ENCODE measurements around the gene PKLR. TPM values are rescaled to one million over a fixed set of nuclear protein-coding genes. Genes with fewer than 3 reads are reported as not detected.

Gene PKLR
- polyA plus RNA-seq, 3 donors = 7.5 to 9.1 (median 8.8) TPM

DNA sequence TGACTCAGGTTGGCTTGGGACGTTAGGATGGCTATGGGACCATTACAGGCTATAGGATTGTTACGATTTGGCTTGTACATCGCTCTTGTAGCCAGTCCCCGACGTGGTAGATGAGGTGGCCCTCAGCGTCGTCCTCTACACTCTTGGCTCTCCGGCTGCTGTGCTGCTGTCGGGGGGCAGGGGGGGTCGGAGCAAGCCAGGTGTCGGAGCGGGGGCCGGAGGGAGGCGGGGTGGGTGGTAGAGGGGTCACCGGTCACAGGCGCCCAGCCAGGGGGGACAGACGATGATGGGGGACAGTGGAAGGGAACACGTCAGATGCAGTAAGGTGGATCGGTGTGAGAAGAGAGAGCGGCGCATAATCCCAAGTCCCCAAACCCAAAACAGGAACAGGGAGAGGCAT is 32.6 kb downstream of the PKLR start:
- DNase-seq (ENCODE audit: extremely low read depth in 1 of 11, low read depth in 9 of 11, low spot score in 4 of 11) = no peak

GRCh38 chr1:155267373-155267772 is 33.9 kb downstream of the PKLR start:
- DNase-seq (ENCODE audit: extremely low read depth in 1 of 11, low read depth in 9 of 11, low spot score in 4 of 11) = no peak

DNA sequence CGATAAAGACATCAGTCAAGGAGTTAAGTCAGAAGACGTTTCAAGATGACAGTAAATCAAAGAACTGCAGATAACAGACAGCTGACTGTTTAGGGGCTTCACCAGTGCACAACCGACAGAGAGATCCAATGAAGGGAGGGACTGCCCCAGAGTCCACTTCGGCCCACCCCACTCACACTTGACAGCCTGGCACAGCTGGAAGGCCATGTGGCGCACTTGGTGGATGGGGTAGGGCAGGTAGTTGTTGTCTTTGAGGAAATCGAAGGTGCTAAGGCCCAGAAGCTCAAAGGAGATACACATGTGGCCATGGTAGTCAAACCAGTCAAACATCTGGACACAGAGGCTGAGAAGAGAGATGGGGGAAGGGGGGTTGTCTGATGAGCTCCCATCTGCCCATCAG is 34.7 kb downstream of the PKLR start:
- DNase-seq (ENCODE audit: extremely low read depth in 1 of 11, low read depth in 9 of 11, low spot score in 4 of 11) = no peak

- no peak for DNase-seq (ENCODE audit: extremely low read depth in 1 of 11, low read depth in 9 of 11, low spot score in 4 of 11)
Measured at GRCh38 chr1:155263067-155263466, 38.2 kb downstream of the PKLR start.

DNA sequence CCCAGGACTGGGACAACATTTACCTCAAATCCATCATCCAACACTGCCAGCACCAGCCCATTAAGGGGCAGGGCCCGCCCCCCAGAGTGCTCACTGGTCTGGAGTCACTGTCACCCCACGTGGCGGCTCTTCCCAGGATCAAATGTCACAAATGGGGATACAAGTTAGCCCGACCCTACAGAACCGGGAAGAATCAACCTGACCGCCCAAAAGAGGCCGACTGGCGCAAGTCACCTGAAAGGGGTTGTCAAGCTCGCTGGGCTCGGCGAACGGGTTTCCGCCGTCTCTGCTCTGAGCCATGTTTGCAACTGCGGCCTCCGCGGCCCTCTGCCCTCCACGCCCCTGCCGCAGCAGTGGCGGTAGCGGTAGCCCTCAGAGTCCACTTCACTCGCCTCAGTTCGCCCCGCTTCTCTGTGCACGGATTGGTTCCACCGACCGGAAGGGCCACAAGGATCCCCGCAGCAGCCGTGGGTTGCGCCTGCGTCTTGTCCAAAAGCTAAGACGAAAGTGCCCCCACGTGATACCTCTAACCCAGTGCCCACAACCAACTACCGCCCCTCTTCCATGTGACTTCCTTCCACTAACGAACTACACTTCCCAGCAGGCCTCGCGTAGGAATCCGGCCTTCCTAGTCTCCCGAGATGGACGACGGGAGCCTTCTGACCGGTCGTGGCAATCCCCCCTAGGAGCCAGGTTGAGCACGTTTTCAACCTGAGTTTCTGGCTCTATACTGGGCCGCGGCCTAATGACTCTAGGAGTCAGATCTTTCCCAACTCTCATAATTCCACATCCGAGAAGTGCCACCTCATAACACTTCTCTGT is 39.2 kb downstream of the PKLR start, which contains the start of gene SCAMP3:
Gene SCAMP3 (minus strand): TSS at position 509 of the 822 bp plus-strand sequence. CDS start 209 bp downstream, at position 300.
- peak in 10 of 11 donors; percentile 89 to 99 (median 95) for DNase-seq (ENCODE audit: extremely low read depth in 1 of 11, low read depth in 9 of 11, low spot score in 4 of 11)

- peak in 1 of 11 donors; percentile 11 for DNase-seq (ENCODE audit: extremely low read depth in 1 of 11, low read depth in 9 of 11, low spot score in 4 of 11)
Measured at GRCh38 chr1:155261493-155261851, 39.8 kb downstream of the PKLR start.

GRCh38 chr1:155260276-155260675 is 41.0 kb downstream of the PKLR start:
- DNase-seq (ENCODE audit: extremely low read depth in 1 of 11, low read depth in 9 of 11, low spot score in 4 of 11) = no peak

- DNase-seq (ENCODE audit: extremely low read depth in 1 of 11, low read depth in 9 of 11, low spot score in 4 of 11) = no peak
Measured at GRCh38 chr1:155256058-155256852, 45.0 kb downstream of the PKLR start.

DNA sequence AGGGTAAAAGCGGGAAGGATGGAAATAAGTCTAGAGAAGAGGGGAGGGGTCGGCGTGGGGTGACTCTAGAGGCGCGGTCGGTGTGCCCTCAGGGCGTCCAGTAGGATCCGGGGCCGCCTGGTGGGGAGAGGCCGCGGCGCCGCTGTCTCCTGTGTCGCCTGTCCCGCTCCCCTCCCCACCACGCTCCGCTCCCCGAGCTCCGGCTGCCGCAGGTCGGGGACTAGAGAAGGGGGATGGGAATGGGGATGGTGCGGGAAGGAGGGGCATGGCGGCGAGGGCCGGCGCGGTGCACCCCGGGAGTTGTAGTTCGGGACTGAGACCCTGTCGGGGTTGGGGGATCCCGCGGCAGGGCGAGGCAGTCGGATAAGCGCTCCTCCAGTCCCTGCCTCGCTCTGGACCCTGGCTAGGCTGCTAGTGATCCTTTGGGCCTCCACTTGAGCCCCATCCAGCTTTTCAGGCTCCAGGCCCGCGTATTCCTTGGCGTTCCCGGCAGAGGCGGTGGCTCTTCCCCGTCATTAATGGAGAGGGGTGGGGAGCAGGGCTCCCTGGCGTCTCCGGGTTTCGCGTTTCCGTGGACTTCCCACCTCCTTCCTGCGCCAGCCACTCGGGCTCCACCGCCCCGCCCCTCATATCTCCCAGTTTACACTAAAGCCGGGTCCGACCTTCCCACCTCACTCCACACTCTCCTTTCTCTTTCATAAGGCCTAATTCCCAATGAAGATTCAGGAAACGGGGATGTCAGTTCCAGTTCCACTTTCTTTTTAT is 45.8 kb downstream of the PKLR start, which contains the start of gene ENTREP3:
Gene ENTREP3 (minus strand): TSS at position 241 of the 765 bp plus-strand sequence. CDS start 606 bp downstream, outside the sequence.
- peak in 8 of 11 donors; percentile 73 to 88 (median 84) for DNase-seq (ENCODE audit: extremely low read depth in 1 of 11, low read depth in 9 of 11, low spot score in 4 of 11)

DNA sequence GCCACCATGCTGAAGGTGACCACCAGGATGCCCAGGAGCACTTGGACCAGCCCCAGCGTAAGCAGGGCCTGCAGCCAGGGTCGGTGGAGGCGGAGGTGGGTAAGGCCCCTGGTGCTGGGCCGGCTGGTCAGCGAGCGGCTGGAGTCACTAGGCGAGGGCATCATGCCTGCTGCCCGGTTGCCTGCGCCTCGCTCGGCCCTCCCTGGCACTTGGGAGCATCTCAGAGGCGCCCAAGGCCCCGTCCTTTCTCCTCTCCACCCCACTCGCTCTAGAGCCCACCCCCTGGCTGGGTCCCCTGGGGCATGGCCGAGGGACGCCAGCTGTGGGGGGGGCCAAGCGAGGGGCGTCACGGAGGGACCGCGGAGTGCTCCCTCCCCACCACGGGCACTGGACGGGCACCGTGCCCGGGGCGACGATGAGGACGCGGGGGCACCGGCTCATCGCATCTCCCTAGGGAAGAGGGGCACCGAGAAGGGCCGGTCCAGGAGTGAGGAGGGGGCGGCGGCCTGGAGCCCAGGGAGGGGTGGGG is 46.5 kb downstream of the PKLR start:
- DNase-seq (ENCODE audit: extremely low read depth in 1 of 11, low read depth in 9 of 11, low spot score in 4 of 11) = no peak

DNA sequence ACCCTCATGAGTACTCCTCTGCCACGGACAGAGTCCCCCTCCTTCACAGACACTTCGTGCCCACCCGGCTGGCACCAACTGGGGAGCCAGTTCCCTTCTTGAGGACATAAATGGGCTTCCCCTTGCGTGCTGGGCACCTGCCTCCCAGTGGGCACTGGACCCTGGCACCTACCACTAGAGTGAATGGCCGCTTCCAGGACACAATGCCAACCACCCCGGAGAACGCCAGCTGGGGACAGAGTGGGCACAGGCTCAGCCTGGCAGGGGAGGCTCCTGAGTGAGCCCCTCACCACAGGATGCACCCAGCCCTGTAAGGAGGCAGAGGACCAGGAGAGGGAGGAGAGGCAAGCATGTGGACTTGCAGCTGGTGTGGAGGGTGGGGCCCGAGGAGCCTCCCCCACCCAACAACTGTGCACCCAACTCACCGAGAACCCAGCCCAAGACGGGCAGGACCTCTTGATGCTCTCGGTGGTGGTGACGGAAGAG is 47.0 kb downstream of the PKLR start:
- DNase-seq (ENCODE audit: extremely low read depth in 1 of 11, low read depth in 9 of 11, low spot score in 4 of 11) = no peak

GRCh38 chr1:155253797-155254196 is 47.4 kb downstream of the PKLR start:
- no peak for DNase-seq (ENCODE audit: extremely low read depth in 1 of 11, low read depth in 9 of 11, low spot score in 4 of 11)

DNA sequence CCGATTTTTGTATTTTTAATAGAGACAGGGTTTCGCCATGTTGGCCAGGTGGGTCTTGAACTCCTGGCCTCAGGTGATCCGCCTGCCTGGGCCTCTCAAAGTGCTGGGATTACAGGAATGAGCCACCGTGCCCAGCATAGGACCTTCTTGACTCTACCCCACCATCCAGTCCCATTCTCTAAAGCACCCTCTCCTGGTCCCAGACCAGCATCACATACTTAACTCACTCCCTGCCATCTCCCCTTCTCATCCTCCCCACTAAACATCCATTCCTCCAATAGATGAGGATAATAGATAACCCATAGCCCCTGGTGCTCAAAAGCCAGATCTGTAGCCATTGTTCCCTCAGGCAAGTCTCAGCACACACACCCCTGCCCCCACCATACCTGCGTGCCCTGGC is 48.0 kb downstream of the PKLR start:
- DNase-seq (ENCODE audit: extremely low read depth in 1 of 11, low read depth in 9 of 11, low spot score in 4 of 11) = no peak

- DNase-seq (ENCODE audit: extremely low read depth in 1 of 11, low read depth in 9 of 11, low spot score in 4 of 11) = no peak
Measured at GRCh38 chr1:155251566-155251965, 49.7 kb downstream of the PKLR start.

DNA sequence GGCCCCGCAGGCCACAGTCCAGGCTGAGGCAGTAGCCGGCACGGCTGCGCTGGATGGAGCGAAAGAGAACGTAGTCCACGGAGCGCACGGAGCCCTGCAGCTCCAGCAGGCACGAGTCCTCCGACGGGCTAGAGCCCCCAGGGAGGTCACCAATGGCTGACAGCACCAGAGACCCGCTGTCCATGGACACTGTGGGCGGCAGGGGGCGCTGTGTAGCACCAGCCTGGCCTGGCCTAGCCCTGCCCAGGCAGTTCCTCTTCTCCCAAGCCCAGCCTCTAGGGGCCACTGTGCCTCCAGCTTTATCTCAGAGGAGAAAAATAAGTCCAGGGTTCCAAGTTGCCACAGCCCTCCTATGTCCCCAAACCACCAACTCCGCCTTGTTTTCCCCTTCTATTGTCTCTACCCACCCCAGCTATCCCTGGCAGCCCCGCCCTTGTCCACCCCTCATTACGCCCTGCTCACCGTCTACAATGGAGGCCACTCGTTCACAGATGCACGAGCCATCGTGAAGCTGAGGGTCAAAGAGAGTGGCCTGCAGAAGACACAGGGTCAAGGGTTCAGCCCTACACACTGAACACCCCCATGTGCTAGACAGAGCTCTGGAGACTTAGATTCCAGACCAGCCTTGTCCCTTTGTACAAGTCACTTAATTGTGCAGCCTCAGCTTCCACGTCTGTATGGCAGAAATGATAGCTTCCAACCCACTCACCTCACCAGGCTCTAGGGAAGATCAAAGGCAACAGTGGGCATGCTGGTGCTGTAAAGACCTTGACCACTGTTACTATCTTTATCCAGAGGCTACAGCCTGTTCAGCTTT is 50.4 kb downstream of the PKLR start:
- DNase-seq (ENCODE audit: extremely low read depth in 1 of 11, low read depth in 9 of 11, low spot score in 4 of 11) = peak in 9 of 11 donors; percentile 83 to 94 (median 92)

DNA sequence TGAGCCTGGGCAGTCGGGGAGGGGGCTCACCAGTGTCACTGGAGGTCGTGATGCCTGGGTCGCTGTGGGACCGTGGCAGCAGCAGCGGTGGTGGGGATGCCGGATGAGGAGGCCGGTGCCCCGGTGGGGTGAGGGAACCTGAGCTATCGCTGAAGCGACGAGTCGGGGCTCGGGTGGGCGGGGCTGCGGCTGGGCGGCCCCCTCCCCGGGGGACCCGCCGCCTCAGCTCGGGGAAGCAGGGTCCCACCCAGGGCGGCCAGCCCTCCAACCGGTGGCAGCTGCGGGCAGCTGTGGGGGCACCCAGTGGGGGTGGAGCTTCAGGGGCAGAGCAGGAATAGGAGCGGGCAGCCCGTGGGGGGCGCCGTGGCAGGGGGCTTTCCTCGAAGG is 51.0 kb downstream of the PKLR start:
- DNase-seq (ENCODE audit: extremely low read depth in 1 of 11, low read depth in 9 of 11, low spot score in 4 of 11) = no peak

- DNase-seq (ENCODE audit: extremely low read depth in 1 of 11, low read depth in 9 of 11, low spot score in 4 of 11) = no peak
Measured at GRCh38 chr1:155247667-155248553, 53.3 kb downstream of the PKLR start.
